GM19193 (cell line): ENCODE data around the gene KRTAP10-3.

Experiments
- POLR2A ChIP-seq: IDR thresholded peaks from 4 replicates; pipeline ENCODE4 v1.6.1; 2011; ENCODE audit not compliant: insufficient read depth, insufficient read length; ENCODE audit errors: extremely low read depth

KRTAP10-3 gene

DNA sequence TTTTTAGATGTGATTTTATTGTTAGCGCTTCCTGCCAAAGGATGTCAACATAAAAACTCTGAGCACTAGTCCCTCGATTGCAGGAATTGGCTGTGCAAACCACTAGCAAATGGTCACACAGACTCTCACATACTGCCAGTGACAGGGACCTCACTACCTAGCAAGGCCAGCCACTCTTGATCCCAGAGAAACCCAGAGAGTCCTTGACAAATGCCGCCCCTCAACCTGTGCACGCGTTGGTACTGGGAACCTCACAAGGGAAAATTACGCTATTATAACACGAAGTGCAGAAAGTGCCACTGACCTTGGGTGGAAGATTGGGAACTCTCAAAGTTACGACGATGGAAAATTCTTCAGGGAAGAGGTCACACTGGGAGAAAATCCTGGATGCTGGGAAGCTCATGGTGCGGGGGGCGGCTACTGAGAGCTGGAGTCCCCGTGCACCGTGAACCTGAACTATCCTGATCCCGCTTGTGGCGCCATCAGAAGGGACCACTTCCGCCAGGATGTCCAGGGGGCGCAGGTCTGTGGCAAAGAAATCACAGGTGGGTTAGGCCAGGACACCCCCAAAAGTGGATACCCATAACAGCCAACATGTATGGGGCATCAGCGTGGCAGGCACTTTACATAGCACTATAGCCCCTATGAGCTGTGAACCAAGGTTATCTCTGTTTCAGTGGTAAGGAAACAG lies 9.0 kb upstream of the KRTAP10-3 start:
- no peak for TF ChIP-seq POLR2A

DNA sequence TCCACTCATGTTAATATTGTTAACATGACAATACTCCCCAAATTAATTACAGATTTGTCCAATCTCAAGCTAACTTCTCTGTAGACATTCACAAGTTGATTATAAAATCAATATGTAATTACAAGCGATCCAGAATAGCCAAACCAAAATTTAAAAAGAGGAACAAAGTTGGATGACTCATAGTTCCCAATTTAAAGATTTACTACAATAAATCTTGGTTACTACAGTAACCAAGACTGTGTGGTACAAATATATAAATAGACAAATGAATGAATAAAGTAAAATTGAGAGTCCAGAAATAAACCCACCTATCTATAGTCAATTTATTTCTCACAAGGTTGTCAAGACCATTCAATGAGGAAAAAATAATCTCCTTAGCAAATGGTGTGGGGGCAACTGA lies 7.8 kb upstream of the KRTAP10-3 start:
- TF ChIP-seq POLR2A: no peak

GRCh38 chr21:44564886-44565598 lies 6.4 kb upstream of the KRTAP10-3 start:
- TF ChIP-seq POLR2A: no peak

GRCh38 chr21:44564099-44564498 lies 5.5 kb upstream of the KRTAP10-3 start:
- no peak for TF ChIP-seq POLR2A

DNA sequence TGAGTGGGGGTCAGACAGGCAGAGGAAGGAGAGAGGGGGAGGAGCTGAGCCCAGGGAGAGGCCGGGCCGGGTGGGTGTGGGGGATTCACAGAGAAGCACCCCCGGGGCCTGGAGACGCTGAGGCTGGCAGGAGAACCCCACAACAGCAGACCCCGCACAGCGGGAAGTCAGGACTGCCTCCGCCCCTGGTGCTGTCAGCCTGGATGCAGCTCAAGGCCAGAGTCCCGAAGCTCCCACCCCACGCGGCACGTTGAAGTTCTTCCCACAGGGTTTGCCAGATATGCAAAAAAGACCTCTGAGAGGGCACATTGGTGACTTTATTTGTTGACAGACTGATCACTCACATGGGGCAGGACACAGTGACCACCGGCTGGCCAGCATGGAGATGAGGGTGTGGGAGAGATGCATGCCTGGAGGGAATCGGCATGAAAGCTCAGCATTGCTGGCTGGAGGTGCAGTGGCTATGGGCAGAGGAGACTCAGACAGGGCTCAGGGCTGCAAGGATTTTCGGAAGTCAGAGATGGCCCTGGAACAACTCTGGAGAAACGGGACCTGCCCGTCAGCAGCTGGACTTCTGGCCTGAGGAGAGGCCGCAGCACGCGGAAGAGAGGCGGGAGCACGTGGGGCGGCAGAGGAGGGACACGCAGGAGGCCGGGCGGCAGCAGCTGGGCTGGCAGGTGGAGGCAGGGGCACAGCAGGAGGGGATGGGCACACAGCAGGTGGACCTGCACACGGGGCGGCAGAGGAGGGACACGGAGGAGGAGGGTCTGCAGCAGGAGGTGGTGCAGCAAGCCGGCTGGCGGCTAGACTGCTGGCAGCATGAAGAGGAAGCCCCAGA lies 885 bp downstream of the KRTAP10-3 start:
- TF ChIP-seq POLR2A: no peak

GRCh38 chr21:44556879-44557278 lies 1.7 kb downstream of the KRTAP10-3 start:
- no peak for TF ChIP-seq POLR2A

GRCh38 chr21:44555200-44555875 lies 3.3 kb downstream of the KRTAP10-3 start:
- TF ChIP-seq POLR2A: no peak

DNA sequence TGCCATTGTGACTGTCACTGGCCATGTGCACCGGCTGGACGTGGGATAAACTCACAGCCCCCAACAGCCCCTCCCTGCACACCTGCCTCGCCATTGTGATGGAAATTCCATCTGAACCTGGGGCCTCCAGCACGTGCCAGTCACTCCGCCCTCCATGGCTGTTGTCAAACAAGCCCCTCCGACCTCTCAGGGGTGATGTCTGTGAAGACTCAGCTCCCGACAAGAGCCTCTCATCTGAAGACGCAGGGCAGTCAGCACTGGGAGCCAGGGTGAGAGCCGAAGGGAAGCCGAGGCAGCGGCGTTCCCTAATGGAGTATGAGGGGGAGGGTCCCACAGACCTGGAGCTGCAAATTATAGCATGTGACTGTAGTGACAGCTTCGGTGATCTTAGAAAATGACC lies 5.9 kb downstream of the KRTAP10-3 start:
- no peak for TF ChIP-seq POLR2A

DNA sequence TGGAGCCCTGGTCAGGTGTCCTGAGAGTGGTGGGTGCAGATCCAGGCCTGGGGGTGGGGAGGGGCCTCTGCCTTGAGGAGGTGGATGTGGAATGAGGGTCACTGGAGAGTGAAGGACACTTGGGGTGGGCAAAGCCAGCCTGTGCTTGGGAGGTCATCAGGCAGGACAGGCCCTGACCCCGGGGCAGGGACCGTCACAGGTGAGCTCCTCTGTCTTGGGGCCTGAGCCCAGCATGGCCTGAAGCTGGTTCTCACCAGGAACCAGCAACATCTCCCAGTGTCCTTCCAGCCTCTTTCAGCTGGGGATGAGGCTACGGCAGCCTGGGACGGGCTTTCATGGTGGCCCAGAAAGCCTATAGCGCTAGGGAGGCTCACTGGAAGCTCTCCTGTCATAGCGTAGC lies 6.5 kb downstream of the KRTAP10-3 start:
- TF ChIP-seq POLR2A: no peak

DNA sequence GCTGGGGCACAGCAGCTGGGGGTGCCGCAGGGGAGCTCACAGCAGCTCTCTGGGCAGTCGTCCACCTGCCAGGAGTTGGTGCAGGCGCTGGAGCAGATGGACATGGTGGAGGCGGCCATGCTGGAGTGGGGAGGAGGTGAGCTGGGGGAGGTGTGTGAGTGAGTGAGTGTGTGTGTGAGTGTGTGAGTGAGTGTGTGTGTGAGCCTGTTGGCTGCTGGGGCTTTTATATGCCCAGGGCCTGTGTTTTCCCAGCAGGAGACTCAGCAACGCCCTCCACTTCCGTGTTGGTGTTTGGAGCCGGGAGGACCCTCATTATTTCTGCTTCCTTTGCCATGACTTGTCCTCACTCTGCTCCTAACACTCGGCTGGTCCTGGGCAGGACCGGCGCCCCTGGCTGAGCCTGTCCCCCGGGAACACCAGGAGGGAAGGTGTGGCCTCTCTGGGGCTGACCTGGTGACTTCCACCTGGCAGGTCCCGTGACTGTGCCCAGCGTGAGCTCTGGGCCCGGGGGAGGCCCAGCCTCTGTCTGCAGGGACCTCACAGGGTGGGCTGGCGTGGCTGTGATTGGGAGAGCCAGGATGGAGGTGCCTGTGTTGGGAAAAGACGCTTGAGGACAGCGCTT lies 7.1 kb downstream of the KRTAP10-3 start, which contains the start of gene KRTAP10-2:
TSS of gene KRTAP10-2 (minus strand) at position 166 of the 622 bp plus-strand sequence. CDS start at position 119, 47 bp downstream.
- no peak for TF ChIP-seq POLR2A

DNA sequence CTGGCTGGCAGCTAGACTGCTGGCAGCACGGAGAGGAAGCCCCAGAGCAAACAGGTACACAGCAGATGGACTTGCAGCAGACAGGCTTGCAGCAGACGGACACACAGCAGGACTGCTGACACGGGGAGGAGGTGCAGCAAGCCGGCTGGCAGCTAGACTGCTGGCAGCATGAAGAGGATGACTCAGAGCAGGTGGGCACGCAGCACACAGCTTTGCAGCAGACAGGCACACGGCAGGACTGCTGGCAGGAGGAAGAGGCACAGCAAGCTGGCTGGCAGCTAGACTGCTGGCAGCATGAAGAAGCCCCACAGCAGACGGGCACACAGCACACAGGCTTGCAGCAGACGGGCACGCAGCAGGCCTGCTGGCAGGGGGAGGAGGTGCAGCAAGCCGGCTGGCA lies 7.8 kb downstream of the KRTAP10-3 start:
- TF ChIP-seq POLR2A: no peak

DNA sequence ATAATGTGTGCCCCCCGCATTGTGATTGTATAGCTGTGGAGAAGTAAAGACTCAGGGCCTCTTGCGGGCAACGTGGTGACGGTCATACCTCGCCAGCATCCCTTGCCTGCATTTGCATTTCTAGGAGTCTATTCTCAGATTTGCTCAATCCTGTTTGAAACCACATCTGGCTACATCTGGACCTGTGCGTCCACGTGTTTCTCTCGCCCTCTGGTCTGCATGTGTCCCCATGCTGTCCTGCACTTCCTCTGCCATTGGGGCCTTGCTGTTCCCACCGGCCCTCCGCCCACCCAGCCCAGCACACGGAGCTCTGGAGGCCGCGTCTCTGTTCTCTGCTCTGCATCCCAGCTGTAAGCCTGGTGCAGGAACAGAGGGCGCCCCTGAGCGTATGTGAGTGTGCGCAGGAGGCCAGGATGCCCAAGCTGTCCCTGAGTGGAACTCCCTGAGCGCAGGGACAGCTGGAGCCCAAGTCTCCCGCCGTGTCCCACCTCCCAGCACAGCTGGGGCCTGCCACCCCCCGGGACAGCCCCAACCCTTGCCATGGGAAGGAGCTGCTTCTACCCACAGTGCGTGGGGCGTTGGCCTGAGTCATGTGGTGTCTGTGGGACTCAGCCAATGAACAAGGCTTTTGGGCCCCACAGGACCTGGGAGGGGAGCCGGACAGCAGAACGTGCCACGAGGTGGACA lies 8.9 kb downstream of the KRTAP10-3 start:
- no peak for TF ChIP-seq POLR2A

DNA sequence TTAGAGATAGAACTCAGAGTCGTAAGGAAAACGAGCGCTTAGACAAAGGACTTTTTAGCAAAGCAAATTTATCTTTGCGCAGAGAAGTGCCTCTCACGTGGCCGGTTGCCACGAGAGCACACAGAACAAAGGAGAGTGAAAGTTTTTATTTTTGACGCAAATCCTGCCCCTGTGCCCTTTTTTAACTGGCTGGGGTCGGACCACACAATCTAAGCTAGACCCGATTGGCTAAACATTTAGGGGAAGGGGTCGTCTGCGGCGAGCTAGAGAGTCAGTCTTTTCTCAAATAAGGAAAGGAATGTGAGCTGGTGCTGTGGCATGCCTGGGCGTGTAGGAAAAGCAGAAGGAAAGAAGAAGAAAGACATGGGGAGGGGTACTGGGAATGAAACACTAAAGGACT lies 9.7 kb downstream of the KRTAP10-3 start:
- no peak for TF ChIP-seq POLR2A

DNA sequence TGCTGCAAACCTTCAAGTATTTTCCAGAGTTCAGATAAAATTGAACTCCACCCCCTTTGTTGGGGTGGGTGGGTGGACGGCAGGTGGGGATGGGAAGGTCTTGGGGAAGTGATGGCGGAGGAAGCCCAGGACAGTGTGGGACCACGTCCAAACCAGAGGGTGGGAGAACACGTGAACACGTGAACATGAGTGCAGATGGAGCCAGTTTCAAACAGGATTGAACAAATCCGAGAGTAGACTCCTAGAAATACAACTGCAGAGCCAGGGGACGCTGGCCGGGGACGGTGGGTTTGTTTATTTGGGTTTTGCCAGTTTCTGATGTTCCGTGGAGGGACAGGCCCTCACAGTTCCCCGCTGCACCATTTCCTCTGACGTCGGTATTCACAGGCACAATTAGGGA lies 10.2 kb downstream of the KRTAP10-3 start:
- TF ChIP-seq POLR2A: no peak
